ENCODE results near the gene APPL1.

GRCh38 chr3:57226176-57226575 is 1.4 kb upstream of the APPL1 start:
- TF ChIP-seq CTCF (IDR thresholded peaks at IDR 0.05 in 2 of 3, conservative IDR thresholded peaks at IDR 0.05 in 1 of 3; ENCODE audit: insufficient read depth in 2 of 3, low read depth in 1 of 3, low read length in 3 of 3) (no peak), CHAMP1 (IDR thresholded peaks at IDR 0.05) (no peak), YY1 (IDR thresholded peaks at IDR 0.05; ENCODE audit: borderline replicate concordance in 1 of 3, control insufficient read depth in 1 of 3, extremely low read depth in 1 of 3, insufficient read depth in 3 of 3, insufficient read length in 1 of 3, insufficient replicate concordance in 2 of 3, low read depth in 1 of 3, low read length in 2 of 3) (no peak), ZNF444 (CRISPR knock-in tag; IDR thresholded peaks at IDR 0.05) (no peak), RBFOX2 (IDR thresholded peaks at IDR 0.05; ENCODE audit: low read depth, low read length) (no peak)

All from K562 (cell line).